DOHH2 (cell line): ENCODE measurements around the gene AKAP4.

Experiments
- CTCF ChIP-seq: fragments of 200-600 bp; sonication (generic); IDR thresholded peaks from one replicate; pipeline ENCODE4 v1.5.1; 2014; ENCODE audit warnings: antibody characterized with exemption, mild to moderate bottlenecking, low read depth, low read length; ENCODE audit not compliant: poor library complexity, severe bottlenecking
- EZH2phosphoT487 ChIP-seq: fragments of 200-600 bp; sonication (generic); IDR thresholded peaks from 2 replicates; pipeline ENCODE4 v1.6.1; 2017; ENCODE audit warnings: borderline replicate concordance, mild to moderate bottlenecking, antibody characterized with exemption, low read length, moderate library complexity, mixed read lengths

GRCh38 chrX:50180073-50180940 is 20.5 kb downstream of the AKAP4 start:
- no peak for TF ChIP-seq CTCF
- TF ChIP-seq EZH2phosphoT487, result no peak
